Chondrocyte (in vitro differentiated cells): ENCODE measurements around the gene MYCBPAP. TPM values are rescaled to one million over a fixed set of nuclear protein-coding genes. Genes with fewer than 3 reads are reported as not detected.

Experiments
- DNase-seq: peaks from one replicate; pipeline ENCODE4 v3.0.0; 2021; ENCODE audit warnings: mixed read lengths, low spot score
- H3K27ac Mint-ChIP-seq: one replicate; pipeline ENCODE4 v1.8.0; 2021; ENCODE audit warnings: mild to moderate bottlenecking, moderate library complexity, mixed read lengths; ENCODE audit not compliant: unreplicated experiment
- H3K27me3 Mint-ChIP-seq: 2 replicates; pipeline ENCODE4 v1.8.0; 2021; ENCODE audit warnings: low read depth, mixed read lengths
- H3K36me3 Mint-ChIP-seq: 2 replicates; pipeline ENCODE4 v1.8.0; 2021; ENCODE audit warnings: low read depth, mixed read lengths
- H3K4me1 Mint-ChIP-seq: 2 replicates; pipeline ENCODE4 v1.8.0; 2021; ENCODE audit warnings: low read depth, mild to moderate bottlenecking, mixed read lengths
- H3K4me3 Mint-ChIP-seq: one replicate; pipeline ENCODE4 v1.8.0; 2021; ENCODE audit warnings: mild to moderate bottlenecking, moderate library complexity, mixed read lengths; ENCODE audit not compliant: unreplicated experiment
- H3K9me3 Mint-ChIP-seq: 2 replicates; pipeline ENCODE4 v1.8.0; 2021; ENCODE audit warnings: low read depth, mixed read lengths
- total RNA-seq: library from RNA; stranded (reverse); gene quantifications from 3 replicates; pipeline ENCODE4 v1.2.1, GENCODE V29; 2021
- TF ChIP-seq, protein P1 (sequence below): fragments of 200-600 bp; sonication (generic); IDR thresholded peaks from 2 replicates; pipeline ENCODE4 v1.5.0; 2021; ENCODE audit warnings: antibody characterized with exemption, mild to moderate bottlenecking, moderate library complexity

MYCBPAP gene
- total RNA-seq, 1 donor from 2014 or later = 0.99 TPM

DNA sequence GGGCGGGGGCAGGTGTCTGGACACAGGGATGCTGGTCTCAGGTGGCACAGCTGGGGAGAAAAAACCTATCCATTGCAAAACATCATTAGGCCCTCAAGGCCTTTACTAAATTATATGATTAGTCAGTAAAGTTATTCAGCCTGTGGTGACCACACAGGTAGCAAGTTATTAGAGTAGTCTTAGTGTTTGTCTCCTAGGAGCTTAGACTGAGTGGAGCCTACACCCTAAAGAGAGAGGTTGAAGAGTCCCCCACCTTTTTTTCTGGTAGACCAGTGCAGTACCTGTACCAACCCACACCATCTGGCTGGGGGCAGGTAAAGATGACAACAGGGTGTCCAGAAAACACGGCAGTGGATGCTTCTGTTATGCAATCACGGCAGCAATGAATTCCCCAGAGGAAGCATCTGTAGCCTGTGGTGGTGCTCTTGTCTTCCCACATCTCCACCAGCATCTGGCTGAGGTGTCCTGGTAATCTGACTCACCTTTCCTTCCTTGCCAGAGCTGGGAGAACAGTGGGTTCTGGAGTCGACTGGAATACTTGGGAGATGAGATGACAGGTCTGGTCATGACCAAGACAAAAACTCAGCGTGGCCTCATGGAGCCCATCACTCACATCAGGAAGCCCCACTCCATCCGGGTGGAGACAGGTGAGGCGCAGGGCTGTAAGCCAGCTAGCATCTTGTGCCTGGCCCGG, 11.0 kb downstream of the MYCBPAP start:
- H3K4me1 Mint-ChIP-seq = peaks cover 36% of the 10 kb centered on the region
- no peak overlapping the region for H3K4me3 Mint-ChIP-seq
- TF ChIP-seq, protein P1, sequence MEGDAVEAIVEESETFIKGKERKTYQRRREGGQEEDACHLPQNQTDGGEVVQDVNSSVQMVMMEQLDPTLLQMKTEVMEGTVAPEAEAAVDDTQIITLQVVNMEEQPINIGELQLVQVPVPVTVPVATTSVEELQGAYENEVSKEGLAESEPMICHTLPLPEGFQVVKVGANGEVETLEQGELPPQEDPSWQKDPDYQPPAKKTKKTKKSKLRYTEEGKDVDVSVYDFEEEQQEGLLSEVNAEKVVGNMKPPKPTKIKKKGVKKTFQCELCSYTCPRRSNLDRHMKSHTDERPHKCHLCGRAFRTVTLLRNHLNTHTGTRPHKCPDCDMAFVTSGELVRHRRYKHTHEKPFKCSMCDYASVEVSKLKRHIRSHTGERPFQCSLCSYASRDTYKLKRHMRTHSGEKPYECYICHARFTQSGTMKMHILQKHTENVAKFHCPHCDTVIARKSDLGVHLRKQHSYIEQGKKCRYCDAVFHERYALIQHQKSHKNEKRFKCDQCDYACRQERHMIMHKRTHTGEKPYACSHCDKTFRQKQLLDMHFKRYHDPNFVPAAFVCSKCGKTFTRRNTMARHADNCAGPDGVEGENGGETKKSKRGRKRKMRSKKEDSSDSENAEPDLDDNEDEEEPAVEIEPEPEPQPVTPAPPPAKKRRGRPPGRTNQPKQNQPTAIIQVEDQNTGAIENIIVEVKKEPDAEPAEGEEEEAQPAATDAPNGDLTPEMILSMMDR = no peak
- H3K36me3 Mint-ChIP-seq = no peaks in the 10 kb centered on the region
- DNase-seq = no peak
- no peaks in the 10 kb centered on the region for H3K27me3 Mint-ChIP-seq
- no peak overlapping the region for H3K27ac Mint-ChIP-seq
- H3K9me3 Mint-ChIP-seq = no peaks in the 10 kb centered on the region

DNA sequence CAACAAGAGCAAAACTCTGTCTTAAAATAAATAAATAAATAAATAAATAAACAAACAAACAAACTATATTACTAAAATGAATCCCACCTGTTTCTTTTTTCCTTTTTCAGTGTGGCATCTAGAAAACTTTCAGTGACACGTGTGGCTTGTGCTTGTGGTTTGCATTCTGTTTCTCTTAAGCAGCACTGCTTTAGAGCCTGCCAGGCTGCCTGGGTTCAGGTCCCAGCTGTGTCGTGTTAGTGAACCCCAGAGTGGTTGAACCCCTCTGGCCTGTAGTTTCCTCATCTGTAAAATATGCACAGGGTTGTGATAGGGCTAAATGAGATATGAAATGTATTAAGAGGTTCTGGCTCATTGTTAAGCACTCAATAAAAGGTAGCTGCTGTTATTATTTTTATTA, 12.2 kb downstream of the MYCBPAP start:
- Mint-ChIP-seq H3K27me3 (no peaks in the 10 kb centered on the region), H3K36me3 (no peaks in the 10 kb centered on the region), H3K27ac (no peak overlapping the region), H3K4me3 (no peak overlapping the region), H3K9me3 (no peaks in the 10 kb centered on the region), H3K4me1 (peaks cover 24% of the 10 kb centered on the region)
- TF ChIP-seq, protein P1 = no peak
- no peak for DNase-seq

DNA sequence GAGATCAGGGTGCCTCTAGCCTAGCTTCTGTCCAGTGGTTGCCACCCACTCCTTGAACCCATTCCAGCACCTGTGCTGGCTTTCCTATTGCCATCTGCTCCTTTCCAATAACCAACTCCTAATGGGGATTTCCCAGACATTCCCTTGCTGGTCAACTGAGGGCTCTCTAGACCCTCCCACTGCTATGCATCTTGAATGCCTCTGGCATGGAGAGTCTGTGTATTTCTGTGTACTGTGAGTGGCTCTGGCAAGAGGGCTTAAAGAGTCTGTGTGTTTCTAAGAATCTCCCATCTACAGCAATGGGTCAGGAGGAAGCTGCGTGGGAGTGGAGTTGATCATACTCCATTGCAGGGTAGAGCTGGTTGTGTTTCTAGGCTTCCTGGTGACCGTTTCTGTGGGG, 13.3 kb downstream of the MYCBPAP start:
- no peak for DNase-seq
- TF ChIP-seq, protein P1 = no peak
- Mint-ChIP-seq H3K9me3 (no peaks in the 10 kb centered on the region), H3K4me3 (no peak overlapping the region), H3K27me3 (no peaks in the 10 kb centered on the region), H3K4me1 (peaks cover 18% of the 10 kb centered on the region), H3K27ac (no peak overlapping the region), H3K36me3 (no peaks in the 10 kb centered on the region)

DNA sequence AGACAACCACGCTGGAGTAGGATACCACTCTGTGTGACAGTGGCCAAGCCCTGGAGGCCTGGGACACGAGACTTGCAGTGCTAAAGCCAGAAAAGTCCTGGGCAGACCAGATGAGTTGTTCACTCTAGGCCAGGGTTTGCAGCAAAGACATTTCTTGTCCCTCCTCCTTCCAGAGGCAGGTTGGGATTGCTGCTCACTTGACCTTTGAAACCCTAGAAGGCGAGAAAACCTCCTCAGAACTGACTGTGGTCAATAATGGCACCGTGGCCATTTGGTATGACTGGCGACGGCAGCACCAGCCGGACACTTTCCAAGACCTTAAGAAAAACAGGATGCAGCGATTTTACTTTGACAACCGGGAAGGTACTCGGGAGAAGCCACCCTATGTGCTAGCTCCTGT, 14.5 kb downstream of the MYCBPAP start:
- no peak for DNase-seq
- no peaks in the 10 kb centered on the region for H3K9me3 Mint-ChIP-seq
- TF ChIP-seq, protein P1 = no peak
- H3K4me1 Mint-ChIP-seq = peaks cover 7% of the 10 kb centered on the region
- no peak overlapping the region for H3K4me3 Mint-ChIP-seq
- no peak overlapping the region for H3K27ac Mint-ChIP-seq
- no peaks in the 10 kb centered on the region for H3K27me3 Mint-ChIP-seq
- no peaks in the 10 kb centered on the region for H3K36me3 Mint-ChIP-seq

DNA sequence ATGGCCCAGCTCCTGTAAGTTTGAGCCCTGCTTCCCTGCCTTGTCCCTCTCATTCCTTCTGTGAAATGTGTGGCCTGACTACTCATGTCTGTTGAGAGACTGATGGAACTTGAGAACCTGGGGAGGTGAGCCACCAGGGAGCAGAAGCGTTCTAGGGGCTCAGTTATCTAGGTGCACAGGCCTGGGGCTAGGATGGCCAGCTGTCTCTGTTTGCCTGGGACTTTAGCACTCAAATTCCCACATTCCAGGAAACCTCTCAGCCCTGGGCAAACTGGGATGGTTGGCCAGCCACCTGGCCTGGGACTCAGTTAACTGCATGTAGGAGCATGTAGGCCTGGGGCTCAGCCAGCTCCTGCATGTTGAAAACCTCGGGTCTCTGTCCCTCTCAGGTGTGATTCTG, 15.0 kb downstream of the MYCBPAP start:
- H3K4me3 Mint-ChIP-seq = no peak overlapping the region
- H3K4me1 Mint-ChIP-seq = peaks cover 7% of the 10 kb centered on the region
- no peaks in the 10 kb centered on the region for H3K36me3 Mint-ChIP-seq
- TF ChIP-seq, protein P1 = no peak
- no peaks in the 10 kb centered on the region for H3K9me3 Mint-ChIP-seq
- no peaks in the 10 kb centered on the region for H3K27me3 Mint-ChIP-seq
- H3K27ac Mint-ChIP-seq = no peak overlapping the region
- no peak for DNase-seq
